SK-N-MC (cell line): ENCODE data around the gene AZGP1.

Experiments
- EZH2 ChIP-seq: fragments of 200-600 bp; sonication (generic); IDR thresholded peaks from one replicate; pipeline ENCODE4 v1.6.1; 2017; ENCODE audit warnings: antibody characterized with exemption
- POLR2AphosphoS5 ChIP-seq: IDR thresholded peaks from 2 replicates; pipeline ENCODE4 v1.6.1; 2012; ENCODE audit warnings: mild to moderate bottlenecking, low read depth, low read length, borderline replicate concordance

- TF ChIP-seq POLR2AphosphoS5 = no peak
- no peak for TF ChIP-seq EZH2
Measured at GRCh38 chr7:99984593-99984992, 8.8 kb upstream of the AZGP1 start.
